Measurements from ENCODE around the gene ELK3.

- no peak for TF ChIP-seq MAX (IDR thresholded peaks at IDR 0.05; ENCODE audit: low read depth)
- TF ChIP-seq CTCF (IDR thresholded peaks at IDR 0.05) = no peak
- TF ChIP-seq IRF3 (IDR thresholded peaks at IDR 0.05; ENCODE audit: low read depth, low read length) = no peak
- no peak for TF ChIP-seq EP300 (IDR thresholded peaks at IDR 0.05; ENCODE audit: borderline replicate concordance in 1 of 2, low read depth in 1 of 2, low read length in 1 of 2)
- TF ChIP-seq POLR2AphosphoS5 (IDR thresholded peaks at IDR 0.05; ENCODE audit: low read depth, low read length) = no peak
- TF ChIP-seq TAF1 (IDR thresholded peaks at IDR 0.05; ENCODE audit: borderline replicate concordance, low read depth, low read length) = no peak
- no peak for TF ChIP-seq TEAD4 (IDR thresholded peaks at IDR 0.05; ENCODE audit: borderline replicate concordance, insufficient read depth)
- TF ChIP-seq USF2 (IDR thresholded peaks at IDR 0.05; ENCODE audit: borderline replicate concordance, low read depth, low read length) = no peak
- TF ChIP-seq PBX3 (IDR thresholded peaks at IDR 0.05) = no peak
- no peak for TF ChIP-seq MXI1 (IDR thresholded peaks at IDR 0.05; ENCODE audit: low read depth, low read length)
- no peak for TF ChIP-seq YY1 (IDR thresholded peaks at IDR 0.05; ENCODE audit: low read depth)
- no peak for TF ChIP-seq ZBTB33 (IDR thresholded peaks at IDR 0.05; ENCODE audit: borderline replicate concordance, low read depth)
Measured at GRCh38 chr12:96223411-96224218, 29.4 kb downstream of the ELK3 start.

Data from SK-N-SH (cell line).